ENCODE data around the gene FAM167B. TPM values are rescaled to one million over a fixed set of nuclear protein-coding genes. Genes with fewer than 3 reads are reported as not detected.

The FAM167B gene
- polyA plus RNA-seq, 1 donor (not counting 4 experiments of a cell fraction or from before 2014, with no cell fraction given), result 0.07 TPM

- H3K27me3 ChIP-seq (ENCODE audit: control insufficient read depth, extremely low read depth, insufficient read depth, low read length), result no peaks in the 10 kb centered on the region
- H3K36me3 ChIP-seq (ENCODE audit: control insufficient read depth in 2 of 2, extremely low read depth in 1 of 2, insufficient read depth in 2 of 2, low read length in 2 of 2), result peaks cover 25 to 33% of the 10 kb centered on the region in 2 experiments
- TF ChIP-seq CTCF (optimal IDR thresholded peaks at IDR 0.05 in 1 of 3, IDR thresholded peaks at IDR 0.05 in 1 of 3, conservative IDR thresholded peaks at IDR 0.05 in 1 of 3; ENCODE audit: extremely low read depth in 1 of 3, insufficient read depth in 2 of 3, low read length in 3 of 3) (no peak), EZH2 (IDR thresholded peaks at IDR 0.05; ENCODE audit: low read length) (no peak)
- H3K4me1 ChIP-seq (ENCODE audit: control insufficient read depth, extremely low read depth, insufficient read depth, low read length), result peaks cover 14% of the 10 kb centered on the region
- H3K4me3 ChIP-seq (ENCODE audit: control insufficient read depth in 2 of 3, extremely low read depth in 1 of 3, insufficient read depth in 2 of 3, low read depth in 1 of 3, low read length in 3 of 3), result no peak overlapping the region
- no peak overlapping the region for H3K9ac ChIP-seq (ENCODE audit: control insufficient read depth, extremely low read depth, insufficient read depth, low read length)
- no peaks in the 10 kb centered on the region for H4K20me1 ChIP-seq (ENCODE audit: control insufficient read depth, extremely low read depth, insufficient read depth, low read length)
- H3K27ac ChIP-seq (ENCODE audit: control insufficient read depth, insufficient read depth, low read length), result no peak overlapping the region
- H3K4me2 ChIP-seq (ENCODE audit: control insufficient read depth, extremely low read depth, insufficient read depth, low read depth, low read length), result no peak overlapping the region
- H3K79me2 ChIP-seq (ENCODE audit: control insufficient read depth, insufficient read depth, low read length), result no peaks in the 10 kb centered on the region
- no peak overlapping the region for H2AFZ ChIP-seq (ENCODE audit: control insufficient read depth, low read length)
- no peaks in the 10 kb centered on the region for H3K9me3 ChIP-seq (ENCODE audit: control insufficient read depth, low read depth, low read length)
- dilution Hi-C loops (cut with MboI; ENCODE audit: extremely low pct_ligation_motif_present, low sequenced_read_pairs), result no loop called here
- no peak for FAIRE-seq
- H3K9me1 ChIP-seq (ENCODE audit: control insufficient read depth, extremely low read depth, insufficient read depth, low read length), result no peaks in the 10 kb centered on the region
- DNase-seq (ENCODE audit: low read depth, low spot score), result no peak
These were observed 48.6 kb upstream of the FAM167B start for GRCh38 chr1:32198237-32199042.

GRCh38 chr1:32199043-32199716 lies 47.8 kb upstream of the FAM167B start:
- H3K4me3 ChIP-seq (ENCODE audit: control insufficient read depth in 2 of 3, extremely low read depth in 1 of 3, insufficient read depth in 2 of 3, low read depth in 1 of 3, low read length in 3 of 3), result no peak overlapping the region
- H2AFZ ChIP-seq (ENCODE audit: control insufficient read depth, low read length), result no peak overlapping the region
- no peak overlapping the region for H3K9ac ChIP-seq (ENCODE audit: control insufficient read depth, extremely low read depth, insufficient read depth, low read length)
- no peaks in the 10 kb centered on the region for H3K27me3 ChIP-seq (ENCODE audit: control insufficient read depth, extremely low read depth, insufficient read depth, low read length)
- H3K4me1 ChIP-seq (ENCODE audit: control insufficient read depth, extremely low read depth, insufficient read depth, low read length), result peaks cover 14% of the 10 kb centered on the region
- no peak overlapping the region for H3K27ac ChIP-seq (ENCODE audit: control insufficient read depth, insufficient read depth, low read length)
- H4K20me1 ChIP-seq (ENCODE audit: control insufficient read depth, extremely low read depth, insufficient read depth, low read length), result no peaks in the 10 kb centered on the region
- H3K36me3 ChIP-seq (ENCODE audit: control insufficient read depth in 2 of 2, extremely low read depth in 1 of 2, insufficient read depth in 2 of 2, low read length in 2 of 2), result peaks cover 20 to 27% of the 10 kb centered on the region in 2 experiments
- dilution Hi-C loops (cut with MboI; ENCODE audit: extremely low pct_ligation_motif_present, low sequenced_read_pairs), result no loop called here
- H3K4me2 ChIP-seq (ENCODE audit: control insufficient read depth, extremely low read depth, insufficient read depth, low read depth, low read length), result no peak overlapping the region
- no peaks in the 10 kb centered on the region for H3K79me2 ChIP-seq (ENCODE audit: control insufficient read depth, insufficient read depth, low read length)
- FAIRE-seq (no peak), DNase-seq (ENCODE audit: low read depth, low spot score) (no peak)
- H3K9me1 ChIP-seq (ENCODE audit: control insufficient read depth, extremely low read depth, insufficient read depth, low read length), result no peaks in the 10 kb centered on the region
- no peaks in the 10 kb centered on the region for H3K9me3 ChIP-seq (ENCODE audit: control insufficient read depth, low read depth, low read length)
- TF ChIP-seq CTCF (optimal IDR thresholded peaks at IDR 0.05 in 1 of 3, IDR thresholded peaks at IDR 0.05 in 1 of 3, conservative IDR thresholded peaks at IDR 0.05 in 1 of 3; ENCODE audit: extremely low read depth in 1 of 3, insufficient read depth in 2 of 3, low read length in 3 of 3), result no peak
- no peak for TF ChIP-seq EZH2 (IDR thresholded peaks at IDR 0.05; ENCODE audit: low read length)
